T47D (cell line): ENCODE data around the gene MMS19.
"Not testable (repeated sequence)": the region's sequence is repeated elsewhere in the genome, so short reads cannot be mapped to it uniquely, and the experiment has no call there.

Experiments
- DNase-seq, 2 experiments: peaks; one replicate each; pipeline versions ENCODE4 v3.0.0 to v3.0.0-alpha.2; 2011 to 2012; ENCODE audit warnings: low read depth in 1 of 2, low spot score in 1 of 2
- JUND ChIP-seq: IDR thresholded peaks from 2 replicates; pipeline ENCODE4 v1.6.1; 2012; ENCODE audit warnings: low read depth
- in situ Hi-C: cut with HindIII; loops from 2 replicates; pipeline ENCODE4 v1.10.0; 2016; ENCODE audit warnings: low sequenced_read_pairs, low pct_unique_long_range_greater_than_20kb

The MMS19 gene

GRCh38 chr10:97444212-97444611 lies 54.0 kb downstream of the MMS19 start:
- TF ChIP-seq JUND: no peak
- DNase-seq: no peak
- in situ Hi-C loops: no loop called here

- in situ Hi-C loops: no loop called here
- TF ChIP-seq JUND: no peak
- no peak for DNase-seq
Observed at GRCh38 chr10:97442277-97442676, 55.9 kb downstream of the MMS19 start.

- no peak for DNase-seq
- in situ Hi-C loops: no loop called here
- no peak for TF ChIP-seq JUND
Observed at GRCh38 chr10:97435211-97435610, 63.0 kb downstream of the MMS19 start.

- DNase-seq: no peak
- no peak for TF ChIP-seq JUND
- in situ Hi-C loops: no loop called here
Observed at GRCh38 chr10:97434557-97434956, 63.7 kb downstream of the MMS19 start.

GRCh38 chr10:97434055-97434454 lies 64.2 kb downstream of the MMS19 start:
- peak in 1 of 2 experiments; percentile 59 for DNase-seq
- in situ Hi-C loops: no loop called here

GRCh38 chr10:97428572-97428981 lies 69.6 kb downstream of the MMS19 start:
- no peak for TF ChIP-seq JUND
- in situ Hi-C loops: no loop called here
- DNase-seq: no peak

More at GRCh38 chr10:97434055-97434454, 64.2 kb downstream of the MMS19 start:
- no peak for TF ChIP-seq JUND

- TF ChIP-seq JUND: no peak
- in situ Hi-C loops: no loop called here
- peak in 1 of 2 experiments; percentile 57 for DNase-seq
Observed at GRCh38 chr10:97427571-97428179, 70.5 kb downstream of the MMS19 start.

- DNase-seq: peak in 1 of 2 experiments; percentile 46
- no peak for TF ChIP-seq JUND
- in situ Hi-C loops: no loop called here
Observed at GRCh38 chr10:97426776-97427570, 71.2 kb downstream of the MMS19 start.

- TF ChIP-seq JUND: no peak
- in situ Hi-C loops: no loop called here
- peak; percentile 99 for DNase-seq
Observed at GRCh38 chr10:97425964-97426775, 72.1 kb downstream of the MMS19 start, which contains the start of gene PGAM1. TSS of gene PGAM1 (plus strand) at chr10:97426191. CDS start at chr10:97426308, 117 bp downstream.

GRCh38 chr10:97423757-97424098 lies 74.5 kb downstream of the MMS19 start:
- DNase-seq, in situ Hi-C loops: not testable (repeated sequence)

- in situ Hi-C loops: no loop called here
- TF ChIP-seq JUND: no peak
- DNase-seq: no peak
Observed at GRCh38 chr10:97416565-97416964, 81.7 kb downstream of the MMS19 start.

GRCh38 chr10:97412891-97413304 lies 85.3 kb downstream of the MMS19 start:
- DNase-seq: peak in 1 of 2 experiments; percentile 63
- in situ Hi-C loops: no loop called here
- no peak for TF ChIP-seq JUND

- no peak for TF ChIP-seq JUND
- DNase-seq: no peak
- in situ Hi-C loops: no loop called here
Observed at GRCh38 chr10:97411406-97411805, 86.8 kb downstream of the MMS19 start.
